ENCODE measurements around the gene FOSL2.

DNA sequence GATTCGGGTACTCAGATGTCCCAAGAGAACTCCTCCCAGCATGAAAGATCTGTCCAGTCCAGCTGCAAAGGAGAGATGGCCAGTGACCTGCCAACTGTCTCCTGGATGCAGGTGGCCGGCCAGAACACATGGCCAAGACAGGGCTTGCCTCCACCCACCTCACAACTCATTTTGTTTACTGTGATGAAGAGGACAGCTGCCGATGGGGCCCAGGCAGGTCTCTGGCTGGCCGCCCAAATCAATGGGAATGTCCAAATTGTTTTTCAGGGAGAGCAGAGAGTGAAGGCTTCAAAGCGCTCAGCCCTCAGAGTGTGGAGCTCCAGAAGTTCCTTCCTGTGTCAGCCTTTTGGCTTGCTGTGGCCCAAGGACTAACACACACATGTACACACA lies 41.9 kb downstream of the FOSL2 start:
- TF ChIP-seq ZNF274 (IDR thresholded peaks at IDR 0.05; ENCODE audit: low read depth, low read length): no peak
- TF ChIP-seq YY1 (IDR thresholded peaks at IDR 0.05; ENCODE audit: insufficient read depth, insufficient read length): no peak
